ENCODE results near the gene LDLRAD2. TPM values are rescaled to one million over a fixed set of nuclear protein-coding genes. Genes with fewer than 3 reads are reported as not detected.

LDLRAD2 gene
- total RNA-seq, 1 experiment from 2014 or later, result not detected

GRCh38 chr1:21813542-21813941, 1.5 kb downstream of the LDLRAD2 start:
- BruUV-seq (replicated peaks), result no TSS peak
- peaks cover 24% of the 10 kb centered on the region for H3K36me3 Mint-ChIP-seq (ENCODE audit: insufficient read depth, unreplicated experiment)
- no peak for DNase-seq
- TF ChIP-seq CTCF (IDR thresholded peaks at IDR 0.05; ENCODE audit: unreplicated experiment), result no peak
- H3K9me3 Mint-ChIP-seq (ENCODE audit: low read depth, unreplicated experiment), result no peaks in the 10 kb centered on the region
- peaks cover 26% of the 10 kb centered on the region for H3K4me1 Mint-ChIP-seq (ENCODE audit: low read depth, unreplicated experiment)
- H3K4me3 Mint-ChIP-seq (ENCODE audit: low read depth, unreplicated experiment), result no peak overlapping the region
- intact Hi-C loops (cut with micrococcal nuclease; ENCODE audit: unreplicated experiment), result no loop called here
- CTCF ChIA-PET, result no interaction called here
- no peak overlapping the region for H3K27ac Mint-ChIP-seq (ENCODE audit: unreplicated experiment)
- H3K27me3 Mint-ChIP-seq (ENCODE audit: unreplicated experiment), result no peaks in the 10 kb centered on the region

GRCh38 chr1:21814241-21814918, 2.3 kb downstream of the LDLRAD2 start:
- no peak for DNase-seq
- H3K9me3 Mint-ChIP-seq (ENCODE audit: low read depth, unreplicated experiment), result no peaks in the 10 kb centered on the region
- H3K36me3 Mint-ChIP-seq (ENCODE audit: insufficient read depth, unreplicated experiment), result peaks cover 31% of the 10 kb centered on the region
- no TSS peak for BruUV-seq (replicated peaks)
- no peaks in the 10 kb centered on the region for H3K27me3 Mint-ChIP-seq (ENCODE audit: unreplicated experiment)
- no peak overlapping the region for H3K27ac Mint-ChIP-seq (ENCODE audit: unreplicated experiment)
- peaks cover 26% of the 10 kb centered on the region for H3K4me1 Mint-ChIP-seq (ENCODE audit: low read depth, unreplicated experiment)
- intact Hi-C loops (cut with micrococcal nuclease; ENCODE audit: unreplicated experiment), result no loop called here
- TF ChIP-seq CTCF (IDR thresholded peaks at IDR 0.05; ENCODE audit: unreplicated experiment), result peak; percentile 12
- no peak overlapping the region for H3K4me3 Mint-ChIP-seq (ENCODE audit: low read depth, unreplicated experiment)
- CTCF ChIA-PET, result no interaction called here

GRCh38 chr1:21814981-21815582, 3.0 kb downstream of the LDLRAD2 start:
- Mint-ChIP-seq H3K9me3 (ENCODE audit: low read depth, unreplicated experiment) (no peaks in the 10 kb centered on the region), H3K36me3 (ENCODE audit: insufficient read depth, unreplicated experiment) (peaks cover 37% of the 10 kb centered on the region), H3K27ac (ENCODE audit: unreplicated experiment) (peak overlapping the region; percentile 74), H3K4me3 (ENCODE audit: low read depth, unreplicated experiment) (peak overlapping the region; percentile 31), H3K27me3 (ENCODE audit: unreplicated experiment) (no peaks in the 10 kb centered on the region), H3K4me1 (ENCODE audit: low read depth, unreplicated experiment) (peaks cover 26% of the 10 kb centered on the region)
- no peak for DNase-seq
- BruUV-seq (replicated peaks), result no TSS peak
- intact Hi-C loops (cut with micrococcal nuclease; ENCODE audit: unreplicated experiment), result no loop called here
- no peak for TF ChIP-seq CTCF (IDR thresholded peaks at IDR 0.05; ENCODE audit: unreplicated experiment)
- CTCF ChIA-PET, result no interaction called here

- no peak for TF ChIP-seq CTCF (IDR thresholded peaks at IDR 0.05; ENCODE audit: unreplicated experiment)
- CTCF ChIA-PET, result no interaction called here
- intact Hi-C loops (cut with micrococcal nuclease; ENCODE audit: unreplicated experiment), result no loop called here
- H3K9me3 Mint-ChIP-seq (ENCODE audit: low read depth, unreplicated experiment), result no peaks in the 10 kb centered on the region
- H3K4me3 Mint-ChIP-seq (ENCODE audit: low read depth, unreplicated experiment), result no peak overlapping the region
- peaks cover 26% of the 10 kb centered on the region for H3K4me1 Mint-ChIP-seq (ENCODE audit: low read depth, unreplicated experiment)
- DNase-seq, result no peak
- H3K27ac Mint-ChIP-seq (ENCODE audit: unreplicated experiment), result no peak overlapping the region
- BruUV-seq (replicated peaks), result no TSS peak
- peaks cover 44% of the 10 kb centered on the region for H3K36me3 Mint-ChIP-seq (ENCODE audit: insufficient read depth, unreplicated experiment)
- H3K27me3 Mint-ChIP-seq (ENCODE audit: unreplicated experiment), result no peaks in the 10 kb centered on the region
These were observed 3.8 kb downstream of the LDLRAD2 start for GRCh38 chr1:21815724-21816321.

Data from Calu3 (cell line).